ENCODE results near the gene STEAP2. TPM values are rescaled to one million over a fixed set of nuclear protein-coding genes. Genes with fewer than 3 reads are reported as not detected.
A peak's percentile ranks its signal among the peaks of the same experiment; 100 is the strongest.

The STEAP2 gene
- total RNA-seq, 6 donors from 2014 or later: 2.6 to 18.7 (median 8.1) TPM

- H3K4me3 ChIP-seq: no peak overlapping the region
- no peaks in the 10 kb centered on the region for H3K4me1 ChIP-seq
- ATAC-seq (ENCODE audit: low FRiP score in 2 of 2): no peak
- TF ChIP-seq CTCF (IDR thresholded peaks at IDR 0.05) (no peak), POLR2A (IDR thresholded peaks at IDR 0.05) (no peak), POLR2AphosphoS5 (IDR thresholded peaks at IDR 0.05) (no peak), EP300 (IDR thresholded peaks at IDR 0.05) (no peak)
- no peaks in the 10 kb centered on the region for H3K27me3 ChIP-seq
- no peak for DNase-seq
- H3K9me3 ChIP-seq: no peaks in the 10 kb centered on the region
- H3K27ac ChIP-seq: no peak overlapping the region
- H3K36me3 ChIP-seq: no peaks in the 10 kb centered on the region
These were observed 49.9 kb downstream of the STEAP2 start for GRCh38 chr7:90261441-90261840.

- no peaks in the 10 kb centered on the region for H3K36me3 ChIP-seq
- H3K4me3 ChIP-seq: no peak overlapping the region
- no peaks in the 10 kb centered on the region for H3K27me3 ChIP-seq
- DNase-seq (no peak), ATAC-seq (ENCODE audit: low FRiP score in 2 of 2) (peak in 1 of 2 donors; percentile 81)
- no peaks in the 10 kb centered on the region for H3K4me1 ChIP-seq
- no peak overlapping the region for H3K27ac ChIP-seq
- TF ChIP-seq CTCF (IDR thresholded peaks at IDR 0.05): peak in 2 of 6 experiments; percentile 18 to 25
- no peak for TF ChIP-seq EP300 (IDR thresholded peaks at IDR 0.05)
- no peaks in the 10 kb centered on the region for H3K9me3 ChIP-seq
These were observed 50.9 kb downstream of the STEAP2 start for GRCh38 chr7:90262438-90262837.

- H3K27ac ChIP-seq: peak overlapping the region in 1 of 4 donors; percentile 38
- no peaks in the 10 kb centered on the region for H3K4me1 ChIP-seq
- H3K4me3 ChIP-seq: no peak overlapping the region
- DNase-seq (no peak), ATAC-seq (ENCODE audit: low FRiP score in 2 of 2) (peak in 1 of 2 donors; percentile 75)
- no peaks in the 10 kb centered on the region for H3K9me3 ChIP-seq
- no peaks in the 10 kb centered on the region for H3K36me3 ChIP-seq
- TF ChIP-seq POLR2A (IDR thresholded peaks at IDR 0.05) (no peak), POLR2AphosphoS5 (IDR thresholded peaks at IDR 0.05) (no peak), CTCF (IDR thresholded peaks at IDR 0.05) (no peak), EP300 (IDR thresholded peaks at IDR 0.05) (no peak)
- no peaks in the 10 kb centered on the region for H3K27me3 ChIP-seq
- WGBS, 2 donors: 54 to 56% methylated on average over 3 of the region's 3 CpGs
These were observed 55.3 kb downstream of the STEAP2 start for GRCh38 chr7:90266808-90267207.

- ATAC-seq (ENCODE audit: low FRiP score in 2 of 2): peak in 1 of 2 donors; percentile 16
- H3K4me1 ChIP-seq: no peaks in the 10 kb centered on the region
- H3K27me3 ChIP-seq: no peaks in the 10 kb centered on the region
- TF ChIP-seq POLR2AphosphoS5 (IDR thresholded peaks at IDR 0.05): no peak
- no peak for TF ChIP-seq CTCF (IDR thresholded peaks at IDR 0.05)
- TF ChIP-seq EP300 (IDR thresholded peaks at IDR 0.05): no peak
- TF ChIP-seq POLR2A (IDR thresholded peaks at IDR 0.05): no peak
- no peaks in the 10 kb centered on the region for H3K36me3 ChIP-seq
- peak overlapping the region in 2 of 4 donors; percentile 38 to 40 for H3K27ac ChIP-seq
- H3K9me3 ChIP-seq: no peaks in the 10 kb centered on the region
- H3K4me3 ChIP-seq: no peak overlapping the region
- no peak for DNase-seq
- 73 to 82% methylated on average over 5 of the region's 5 CpGs for WGBS, 2 donors
These were observed 55.8 kb downstream of the STEAP2 start for GRCh38 chr7:90267263-90267858.

GRCh38 chr7:90269163-90269562, 57.6 kb downstream of the STEAP2 start:
- H3K36me3 ChIP-seq: no peaks in the 10 kb centered on the region
- 59 to 62% methylated on average over 1 of the region's 1 CpG for WGBS, 2 donors

More at GRCh38 chr7:90269163-90269562, 57.6 kb downstream of the STEAP2 start:
- no peak for DNase-seq
- Histone ChIP-seq H3K27me3 (no peaks in the 10 kb centered on the region), H3K4me1 (no peaks in the 10 kb centered on the region), H3K9me3 (no peaks in the 10 kb centered on the region), H3K4me3 (no peak overlapping the region), H3K27ac (no peak overlapping the region)
- TF ChIP-seq CTCF (IDR thresholded peaks at IDR 0.05) (no peak), POLR2AphosphoS5 (IDR thresholded peaks at IDR 0.05) (no peak), POLR2A (IDR thresholded peaks at IDR 0.05) (no peak), EP300 (IDR thresholded peaks at IDR 0.05) (no peak)
- ATAC-seq (ENCODE audit: low FRiP score in 2 of 2): no peak
